ENCODE data around the gene CIRBP. TPM values are rescaled to one million over a fixed set of nuclear protein-coding genes. Genes with fewer than 3 reads are reported as not detected.

CIRBP gene
- total RNA-seq, 3 donors from 2014 or later (not counting 1 experiment from before 2014, with no cell fraction given) = 410 to 454 (median 440) TPM

GRCh38 chr19:1229924-1230782 lies 39.0 kb upstream of the CIRBP start:
- no peaks in the 10 kb centered on the region for H3K27me3 Mint-ChIP-seq (ENCODE audit: low read depth in 2 of 2)
- no peaks in the 10 kb centered on the region for H3K4me1 Mint-ChIP-seq
- no peak overlapping the region for H3K4me3 Mint-ChIP-seq
- no peak overlapping the region for H3K27ac Mint-ChIP-seq
- intact Hi-C loops (cut with micrococcal nuclease) = no loop called here
- no peaks in the 10 kb centered on the region for H3K27me3 ChIP-seq (ENCODE audit: control insufficient read depth, insufficient read depth, low read length)
- ATAC-seq (no peak), DNase-seq (no peak)
- no peaks in the 10 kb centered on the region for H3K4me1 ChIP-seq (ENCODE audit: control insufficient read depth, insufficient read depth, low read length)
- H3K4me3 ChIP-seq (ENCODE audit: low read length) = no peak overlapping the region
- H3K36me3 Mint-ChIP-seq = no peaks in the 10 kb centered on the region
- WGBS (ENCODE audit: insufficient coverage) = 95% methylated on average over 61 of the region's 61 CpGs
- H3K9me3 ChIP-seq (ENCODE audit: control insufficient read depth, insufficient read depth, low read length) = no peaks in the 10 kb centered on the region
- no peak overlapping the region for H3K27ac ChIP-seq (ENCODE audit: low read length)
- TF ChIP-seq CTCF (IDR thresholded peaks at IDR 0.05) = no peak
- peaks cover 15% of the 10 kb centered on the region for H3K36me3 ChIP-seq (ENCODE audit: control insufficient read depth, insufficient read depth, low read length)
- no peaks in the 10 kb centered on the region for H3K9me3 Mint-ChIP-seq

GRCh38 chr19:1230783-1231489 lies 38.2 kb upstream of the CIRBP start:
- no peak for DNase-seq
- no peaks in the 10 kb centered on the region for H3K27me3 ChIP-seq (ENCODE audit: control insufficient read depth, insufficient read depth, low read length)
- ATAC-seq = no peak
- H3K36me3 ChIP-seq (ENCODE audit: control insufficient read depth, insufficient read depth, low read length) = peaks cover 12% of the 10 kb centered on the region
- no peak overlapping the region for H3K4me3 ChIP-seq (ENCODE audit: low read length)
- H3K9me3 Mint-ChIP-seq = no peaks in the 10 kb centered on the region
- no peaks in the 10 kb centered on the region for H3K27me3 Mint-ChIP-seq (ENCODE audit: low read depth in 2 of 2)
- H3K27ac ChIP-seq (ENCODE audit: low read length) = no peak overlapping the region
- H3K4me1 ChIP-seq (ENCODE audit: control insufficient read depth, insufficient read depth, low read length) = no peaks in the 10 kb centered on the region
- H3K4me1 Mint-ChIP-seq = no peaks in the 10 kb centered on the region
- no peak overlapping the region for H3K27ac Mint-ChIP-seq
- H3K4me3 Mint-ChIP-seq = no peak overlapping the region
- H3K9me3 ChIP-seq (ENCODE audit: control insufficient read depth, insufficient read depth, low read length) = no peaks in the 10 kb centered on the region
- WGBS (ENCODE audit: insufficient coverage) = 90% methylated on average over 32 of the region's 38 CpGs
- TF ChIP-seq CTCF (IDR thresholded peaks at IDR 0.05) = no peak
- no peaks in the 10 kb centered on the region for H3K36me3 Mint-ChIP-seq
- intact Hi-C loops (cut with micrococcal nuclease) = no loop called here

- Mint-ChIP-seq H3K36me3 (no peaks in the 10 kb centered on the region), H3K27me3 (ENCODE audit: low read depth in 2 of 2) (no peaks in the 10 kb centered on the region), H3K4me1 (no peaks in the 10 kb centered on the region), H3K4me3 (peak overlapping the region; percentile 21), H3K27ac (no peak overlapping the region), H3K9me3 (no peaks in the 10 kb centered on the region)
- intact Hi-C loops (cut with micrococcal nuclease) = no loop called here
- Histone ChIP-seq H3K27ac (ENCODE audit: low read length) (no peak overlapping the region), H3K36me3 (ENCODE audit: control insufficient read depth, insufficient read depth, low read length) (peaks cover 5% of the 10 kb centered on the region), H3K9me3 (ENCODE audit: control insufficient read depth, insufficient read depth, low read length) (no peaks in the 10 kb centered on the region), H3K27me3 (ENCODE audit: control insufficient read depth, insufficient read depth, low read length) (peaks cover 6% of the 10 kb centered on the region), H3K4me3 (ENCODE audit: low read length) (no peak overlapping the region), H3K4me1 (ENCODE audit: control insufficient read depth, insufficient read depth, low read length) (peaks cover under 1% of the 10 kb centered on the region)
- DNase-seq = no peak
- ATAC-seq = no peak
- 84% methylated on average over 15 of the region's 15 CpGs for WGBS (ENCODE audit: insufficient coverage)
- no peak for TF ChIP-seq CTCF (IDR thresholded peaks at IDR 0.05)
Observed at GRCh38 chr19:1231729-1232637, 37.1 kb upstream of the CIRBP start.
